KOPT-K1 (cell line): ENCODE data around the gene DCTN5.
A peak's percentile ranks its signal among the peaks of the same experiment; 100 is the strongest.

Source experiments
- H3K27ac ChIP-seq: fragments of 200-600 bp; sonication (generic); 2 replicates; pipeline ENCODE4 v1.5.1; 2016; ENCODE audit warnings: antibody characterized with exemption, mild to moderate bottlenecking, low read depth, low read length; ENCODE audit not compliant: poor library complexity, severe bottlenecking
- H3K36me3 ChIP-seq: fragments of 200-600 bp; sonication (generic); 2 replicates; pipeline ENCODE4 v1.5.1; 2017; ENCODE audit warnings: antibody characterized with exemption, mild to moderate bottlenecking, low read length, moderate library complexity; ENCODE audit not compliant: insufficient read depth
- H3K9me3 ChIP-seq: fragments of 200-600 bp; sonication (generic); 2 replicates; pipeline ENCODE4 v1.5.1; 2017; ENCODE audit warnings: antibody characterized with exemption, low read length, mild to moderate bottlenecking; ENCODE audit not compliant: insufficient read depth, poor library complexity, severe bottlenecking

The DCTN5 gene

DNA sequence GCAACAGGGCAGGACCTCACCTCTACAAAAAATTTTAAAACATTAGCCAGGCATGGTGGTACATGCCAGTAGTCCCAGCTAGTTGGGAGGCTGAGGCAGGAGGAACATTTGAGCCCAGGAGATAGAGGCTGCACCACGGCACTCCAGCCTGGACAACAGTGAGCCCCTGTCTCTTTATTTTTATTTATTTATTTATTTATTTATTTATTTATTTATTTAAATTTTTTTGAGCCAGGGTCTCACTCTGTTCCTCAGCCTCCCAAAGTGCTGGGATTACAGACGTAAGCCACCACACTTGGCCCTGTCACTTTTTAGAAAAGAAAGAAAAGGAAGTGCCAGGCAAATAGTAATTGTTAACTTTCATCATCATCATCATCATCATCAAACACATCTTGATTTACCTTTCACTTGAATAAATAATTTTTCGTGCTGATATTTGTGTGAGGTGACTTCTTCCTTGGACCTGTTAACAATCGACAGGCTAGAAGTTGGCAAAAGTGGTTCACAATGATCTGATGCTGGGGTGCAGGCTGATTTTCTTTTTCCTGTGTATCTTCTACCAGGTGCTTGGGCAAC, 6.7 kb upstream of the DCTN5 start:
- Histone ChIP-seq H3K36me3 (peaks cover 84% of the 10 kb centered on the region), H3K27ac (no peak overlapping the region)

DNA sequence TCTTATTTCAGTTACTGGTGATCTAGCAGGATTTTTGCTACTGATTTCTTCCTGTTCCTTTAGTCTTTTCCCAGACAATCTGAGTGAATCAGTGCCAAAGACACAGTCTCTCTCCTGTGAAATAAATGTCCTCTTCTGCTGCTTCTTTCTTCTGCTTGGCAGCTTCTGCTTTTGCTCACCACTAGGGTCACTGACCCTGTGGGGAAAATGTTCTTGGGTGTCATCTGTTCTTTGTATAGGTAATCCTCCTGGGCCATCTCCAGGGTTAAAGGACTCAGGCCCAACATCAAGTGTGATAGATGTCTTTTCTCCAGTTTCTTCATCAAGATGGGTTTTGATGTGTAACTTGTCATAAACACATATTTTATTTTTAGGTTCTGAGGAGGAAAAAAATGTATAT, 5.3 kb upstream of the DCTN5 start:
- H3K9me3 ChIP-seq: no peaks in the 10 kb centered on the region
- no peak overlapping the region for H3K27ac ChIP-seq
- peaks cover 74% of the 10 kb centered on the region for H3K36me3 ChIP-seq

More for the DNA sequence above, 6.7 kb upstream of the DCTN5 start:
- H3K9me3 ChIP-seq: no peaks in the 10 kb centered on the region

DNA sequence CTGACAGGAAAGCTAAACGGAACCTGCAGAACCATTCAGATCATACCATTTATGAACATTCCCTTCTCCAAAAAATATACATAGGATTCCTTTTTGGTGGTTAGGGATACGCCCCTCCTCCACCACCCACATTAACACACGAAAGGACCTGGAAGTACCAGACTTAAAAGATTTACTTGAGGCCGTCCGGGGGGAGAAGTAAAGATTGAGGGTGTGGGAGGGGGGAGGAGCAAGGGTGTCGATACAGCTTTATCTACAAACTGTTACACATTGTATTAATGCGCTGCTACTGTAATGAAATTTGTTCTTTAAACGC, 693 bp upstream of the DCTN5 start:
- H3K9me3 ChIP-seq: no peaks in the 10 kb centered on the region
- peaks cover 56% of the 10 kb centered on the region for H3K36me3 ChIP-seq
- H3K27ac ChIP-seq: peak overlapping the region; percentile 89

- Histone ChIP-seq H3K36me3 (peaks cover 59% of the 10 kb centered on the region), H3K9me3 (no peaks in the 10 kb centered on the region), H3K27ac (peak overlapping the region; percentile 89)
Observed at GRCh38 chr16:23642246-23642774, 1.0 kb downstream of the DCTN5 start.

DNA sequence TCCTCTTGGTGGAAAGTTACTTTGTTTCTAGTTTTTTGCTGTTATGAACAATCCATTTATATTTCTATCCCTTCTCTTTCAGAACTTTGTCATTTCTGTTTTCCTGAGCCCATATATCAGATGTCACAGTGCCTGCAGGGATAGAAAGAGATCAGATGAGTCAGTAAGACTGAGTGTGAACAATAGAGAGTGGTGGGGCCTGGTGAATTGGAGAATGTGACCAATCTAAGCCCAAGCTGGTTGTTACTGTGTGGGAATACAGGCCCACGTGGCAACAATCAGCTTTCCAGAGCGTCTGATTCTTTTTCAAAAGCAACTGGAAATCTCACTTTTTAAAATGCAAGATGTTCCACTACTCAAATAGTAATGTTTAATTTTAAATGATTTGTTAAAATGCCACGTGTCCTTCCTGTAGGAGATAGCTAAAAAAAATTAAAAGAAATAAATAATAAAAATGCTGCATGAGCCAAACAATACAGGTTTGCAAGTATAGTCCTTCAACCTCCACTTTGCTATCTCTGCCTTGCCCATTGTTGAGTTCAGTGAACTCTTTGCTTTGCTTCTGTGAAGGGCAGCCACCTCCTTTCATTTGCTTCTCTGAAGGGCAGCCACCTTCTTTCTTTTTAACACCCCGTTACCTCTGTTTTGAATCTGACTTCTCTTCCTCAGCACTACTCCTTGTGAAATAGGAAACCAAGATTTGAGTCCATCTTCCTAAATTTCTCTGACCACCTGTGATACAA, 9.6 kb downstream of the DCTN5 start:
- H3K36me3 ChIP-seq: peaks cover 98% of the 10 kb centered on the region
- no peaks in the 10 kb centered on the region for H3K9me3 ChIP-seq
- no peak overlapping the region for H3K27ac ChIP-seq

GRCh38 chr16:23651943-23652468, 10.7 kb downstream of the DCTN5 start:
- no peaks in the 10 kb centered on the region for H3K9me3 ChIP-seq
- H3K27ac ChIP-seq: no peak overlapping the region
- peaks cover 95% of the 10 kb centered on the region for H3K36me3 ChIP-seq

DNA sequence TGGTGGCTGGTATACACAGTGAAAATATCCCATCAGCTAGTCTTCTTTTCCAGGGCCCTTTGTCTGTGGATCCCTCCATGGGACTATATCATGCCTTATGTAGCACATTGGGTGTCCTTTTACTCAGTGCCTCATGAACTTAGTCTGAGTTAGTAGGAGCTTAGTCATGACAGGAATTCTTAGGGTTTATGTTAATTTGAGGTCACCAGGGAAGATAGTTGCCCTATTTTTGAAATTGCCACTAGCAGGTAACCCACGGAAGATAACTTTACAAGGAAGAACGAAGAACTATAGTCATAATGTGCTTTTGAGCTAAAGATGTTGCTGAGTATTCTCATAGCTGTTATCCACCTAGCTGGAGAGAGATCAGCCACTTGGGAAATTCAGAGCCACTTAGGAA, 22.7 kb downstream of the DCTN5 start:
- Histone ChIP-seq H3K36me3 (peaks cover 99% of the 10 kb centered on the region), H3K9me3 (no peaks in the 10 kb centered on the region), H3K27ac (no peak overlapping the region)

GRCh38 chr16:23666571-23667354, 25.5 kb downstream of the DCTN5 start:
- Histone ChIP-seq H3K27ac (no peak overlapping the region), H3K36me3 (peaks cover 99% of the 10 kb centered on the region), H3K9me3 (no peaks in the 10 kb centered on the region)

GRCh38 chr16:23667355-23667659, 26.0 kb downstream of the DCTN5 start:
- H3K27ac ChIP-seq: no peak overlapping the region
- H3K36me3 ChIP-seq: peaks cover 99% of the 10 kb centered on the region
- no peaks in the 10 kb centered on the region for H3K9me3 ChIP-seq

GRCh38 chr16:23668225-23668624, 27.0 kb downstream of the DCTN5 start:
- H3K27ac ChIP-seq: no peak overlapping the region
- no peaks in the 10 kb centered on the region for H3K9me3 ChIP-seq
- peaks cover 94% of the 10 kb centered on the region for H3K36me3 ChIP-seq

DNA sequence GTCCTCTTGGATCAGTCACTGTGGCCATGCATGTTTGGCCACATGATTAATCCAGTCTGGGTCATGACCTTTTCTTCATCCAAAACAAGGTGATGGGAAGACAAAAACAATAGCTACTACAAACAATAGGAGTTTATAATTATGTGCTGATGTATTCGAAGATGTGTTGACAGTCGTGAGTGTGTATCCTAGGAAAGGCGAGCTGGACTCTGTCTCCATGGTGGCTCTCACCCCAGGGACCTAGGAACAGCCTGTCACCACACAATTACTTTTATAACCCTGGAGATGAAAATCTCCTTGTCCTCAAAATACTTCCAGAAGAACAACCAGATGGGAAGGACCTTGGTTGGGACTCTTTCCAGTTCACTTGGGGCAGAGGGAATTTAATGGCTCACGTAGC, 27.6 kb downstream of the DCTN5 start:
- Histone ChIP-seq H3K9me3 (no peaks in the 10 kb centered on the region), H3K27ac (no peak overlapping the region), H3K36me3 (peaks cover 91% of the 10 kb centered on the region)

- peaks cover 90% of the 10 kb centered on the region for H3K36me3 ChIP-seq
- H3K27ac ChIP-seq: no peak overlapping the region
- no peaks in the 10 kb centered on the region for H3K9me3 ChIP-seq
Observed at GRCh38 chr16:23670137-23670776, 29.0 kb downstream of the DCTN5 start.

DNA sequence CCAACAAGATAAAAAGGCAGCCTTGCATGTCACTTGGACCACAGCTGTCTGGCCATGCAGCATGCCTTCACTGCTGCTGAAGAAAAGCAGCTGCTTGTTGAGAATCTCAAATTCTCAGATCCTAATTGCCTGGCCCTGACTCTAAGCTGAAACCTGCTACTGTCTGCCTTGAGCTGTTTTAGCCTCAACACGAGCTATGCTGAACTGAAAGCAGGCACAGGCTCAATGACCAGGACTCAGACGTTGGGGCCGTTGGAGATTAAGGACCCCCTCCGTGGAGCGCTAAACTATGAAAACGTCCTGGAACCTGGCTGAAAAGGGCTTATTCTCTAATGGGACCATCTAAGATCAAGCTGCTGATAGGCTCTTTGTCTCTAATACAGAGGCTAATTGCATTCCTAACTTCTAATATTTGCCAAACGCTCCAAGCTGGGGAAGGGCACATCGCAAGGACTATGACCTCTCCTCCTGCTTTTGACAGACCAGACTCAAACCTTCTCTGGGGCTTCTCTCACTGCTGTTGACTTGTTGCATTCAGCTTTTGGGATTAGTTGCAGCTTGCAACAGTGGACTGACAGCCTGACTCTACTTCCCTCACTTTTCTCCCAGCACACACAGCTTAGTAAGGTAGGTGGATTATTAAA, 32.8 kb downstream of the DCTN5 start:
- H3K36me3 ChIP-seq: peaks cover 60% of the 10 kb centered on the region
- no peak overlapping the region for H3K27ac ChIP-seq
- no peaks in the 10 kb centered on the region for H3K9me3 ChIP-seq

DNA sequence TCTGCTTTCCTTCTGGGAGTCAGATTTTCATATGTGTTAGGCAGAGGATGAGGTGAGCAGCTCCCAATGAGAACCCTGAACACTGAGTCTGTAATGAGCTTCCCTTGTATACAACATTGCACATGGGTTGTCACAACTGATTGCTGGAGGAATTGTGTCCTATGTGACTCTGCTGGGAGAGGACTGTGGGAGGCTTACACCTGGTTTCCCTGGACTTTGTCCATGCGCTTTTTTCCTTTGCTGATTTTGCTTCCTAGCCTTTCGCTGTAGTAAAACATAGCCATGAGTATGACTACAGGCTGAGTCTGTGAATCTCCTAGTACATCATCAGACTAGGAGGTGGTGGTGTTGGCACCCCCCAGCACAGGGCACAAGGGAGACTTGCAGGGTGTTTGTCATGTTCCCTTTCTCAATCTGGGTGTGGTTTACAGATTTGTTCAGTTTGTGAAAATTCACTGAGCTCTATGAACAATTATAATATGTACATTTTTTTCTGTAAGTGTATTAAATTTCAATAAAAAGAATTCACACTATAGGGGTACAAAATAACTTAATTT, 35.7 kb downstream of the DCTN5 start:
- Histone ChIP-seq H3K36me3 (peaks cover 56% of the 10 kb centered on the region), H3K9me3 (no peaks in the 10 kb centered on the region), H3K27ac (no peak overlapping the region)
